GM19023 (cell line): ENCODE results near the gene MPPED1.

Experiments
- ATAC-seq: cut with Tn5 transposase; IDR thresholded peaks from one replicate; pipeline ENCODE4 v1.9.1; 2021; ENCODE audit warnings: mild to moderate bottlenecking, moderate library complexity; ENCODE audit not compliant: unreplicated experiment

The MPPED1 gene

GRCh38 chr22:43409800-43410199, 2.0 kb upstream of the MPPED1 start:
- no peak for ATAC-seq

DNA sequence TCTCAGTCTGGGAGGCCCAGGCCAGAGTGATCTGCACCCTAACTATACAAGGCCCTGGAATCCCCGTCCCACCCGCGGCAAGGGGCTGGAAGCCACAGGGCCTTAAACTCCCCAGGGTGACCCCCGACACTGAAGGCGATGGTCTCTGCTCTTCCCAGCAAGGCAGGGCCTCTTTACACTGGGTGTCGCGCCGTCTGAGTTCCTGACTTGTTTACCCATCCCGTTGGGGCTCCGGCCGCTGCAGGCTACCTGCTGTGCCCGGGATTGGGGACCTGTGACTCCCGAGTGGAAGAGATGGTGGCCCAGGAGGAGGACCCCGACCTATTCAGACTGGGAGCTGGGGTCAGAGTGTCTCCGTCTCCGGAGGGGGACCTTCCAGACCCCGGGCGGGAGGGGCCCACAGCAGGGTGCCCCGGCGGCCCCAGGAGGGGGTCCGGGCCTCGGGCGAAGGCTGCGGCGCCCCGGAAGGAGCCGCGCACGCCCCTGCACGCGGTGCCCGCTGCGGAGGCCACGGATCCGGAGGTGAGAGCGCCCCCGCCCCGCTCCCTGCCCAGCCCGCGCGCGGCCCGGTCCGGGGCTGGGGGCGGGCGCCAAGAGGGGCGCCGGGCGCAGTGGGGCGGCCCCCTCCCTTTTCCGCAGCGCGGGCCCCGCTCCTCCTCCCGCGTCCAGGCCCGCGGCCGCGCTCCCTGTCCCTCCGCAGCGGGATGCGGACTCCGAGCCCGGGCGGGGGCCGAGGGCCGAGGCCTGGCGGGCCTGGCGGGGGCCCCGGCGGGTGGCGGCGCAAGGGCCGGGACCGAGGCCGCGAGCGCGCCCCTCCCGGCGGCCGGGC, 560 bp upstream of the MPPED1 start:
- no peak for ATAC-seq

DNA sequence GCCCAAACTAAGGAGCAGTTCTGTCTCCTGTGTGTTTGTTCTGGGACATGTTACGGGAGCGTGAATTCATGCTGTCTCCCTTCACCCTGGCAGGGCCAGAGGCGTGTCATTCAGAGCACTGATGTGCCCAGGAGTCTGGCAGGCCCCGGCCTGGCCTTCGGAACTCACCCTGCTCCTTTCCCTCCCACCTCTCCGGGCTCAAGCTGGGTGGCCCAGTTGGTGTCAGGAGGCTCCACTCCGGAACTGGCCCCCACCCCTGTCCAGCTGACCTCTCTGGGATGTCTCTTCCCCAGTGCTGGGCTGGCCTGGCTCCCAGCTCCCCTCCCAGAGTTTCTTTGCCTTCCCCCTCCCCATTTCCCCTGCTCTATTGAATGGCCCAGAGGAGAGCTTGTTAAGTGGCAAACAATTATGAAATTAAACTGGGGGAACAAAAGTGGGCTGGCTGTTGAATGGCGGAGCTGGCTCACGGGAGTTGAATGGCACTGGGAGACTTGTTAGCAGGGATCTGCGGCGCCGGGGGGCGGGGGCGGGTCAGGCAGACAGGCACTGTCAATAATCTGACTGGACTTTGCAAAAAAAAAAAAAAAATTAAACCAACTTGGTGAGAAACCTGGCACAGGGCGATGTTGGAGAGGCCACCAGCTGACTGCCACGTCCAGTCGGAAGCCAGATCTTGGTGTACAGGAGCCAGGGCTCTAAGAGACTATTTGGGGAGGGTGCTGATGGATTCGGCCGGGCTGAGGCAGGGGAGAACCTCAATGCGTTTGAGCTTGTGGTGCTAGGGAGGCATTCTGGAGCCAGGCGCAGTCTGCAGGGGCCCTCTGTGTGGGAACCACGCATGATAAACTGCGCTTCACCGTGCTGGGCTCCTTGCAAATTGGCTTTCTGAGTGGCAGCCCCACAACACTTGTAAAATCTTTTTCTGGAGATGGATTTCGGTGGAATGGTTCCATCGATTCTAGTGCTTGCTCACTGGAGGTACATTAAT, 1.3 kb downstream of the MPPED1 start:
- ATAC-seq = no peak

DNA sequence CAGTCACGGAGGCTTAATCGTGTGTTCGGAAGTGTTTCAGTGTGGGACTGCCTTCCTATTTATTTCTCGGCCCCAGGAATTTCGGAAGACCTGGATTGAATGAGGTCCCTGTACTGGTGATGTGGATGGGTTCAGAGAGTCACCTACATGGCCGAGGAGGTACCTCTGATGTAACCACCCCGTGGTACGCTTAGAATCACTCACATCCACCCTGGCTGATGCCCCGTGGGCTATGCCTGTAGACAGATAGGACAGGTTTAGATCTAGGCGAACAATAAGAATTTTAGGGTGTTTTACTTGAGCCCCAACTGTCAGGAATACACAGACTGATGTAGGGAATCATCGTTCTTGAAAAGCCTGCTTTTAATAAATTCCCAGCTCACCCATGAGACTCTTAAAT, 2.0 kb downstream of the MPPED1 start:
- ATAC-seq = no peak

GRCh38 chr22:43415681-43416080, 3.9 kb downstream of the MPPED1 start:
- ATAC-seq = no peak

GRCh38 chr22:43417555-43417954, 5.7 kb downstream of the MPPED1 start:
- no peak for ATAC-seq

DNA sequence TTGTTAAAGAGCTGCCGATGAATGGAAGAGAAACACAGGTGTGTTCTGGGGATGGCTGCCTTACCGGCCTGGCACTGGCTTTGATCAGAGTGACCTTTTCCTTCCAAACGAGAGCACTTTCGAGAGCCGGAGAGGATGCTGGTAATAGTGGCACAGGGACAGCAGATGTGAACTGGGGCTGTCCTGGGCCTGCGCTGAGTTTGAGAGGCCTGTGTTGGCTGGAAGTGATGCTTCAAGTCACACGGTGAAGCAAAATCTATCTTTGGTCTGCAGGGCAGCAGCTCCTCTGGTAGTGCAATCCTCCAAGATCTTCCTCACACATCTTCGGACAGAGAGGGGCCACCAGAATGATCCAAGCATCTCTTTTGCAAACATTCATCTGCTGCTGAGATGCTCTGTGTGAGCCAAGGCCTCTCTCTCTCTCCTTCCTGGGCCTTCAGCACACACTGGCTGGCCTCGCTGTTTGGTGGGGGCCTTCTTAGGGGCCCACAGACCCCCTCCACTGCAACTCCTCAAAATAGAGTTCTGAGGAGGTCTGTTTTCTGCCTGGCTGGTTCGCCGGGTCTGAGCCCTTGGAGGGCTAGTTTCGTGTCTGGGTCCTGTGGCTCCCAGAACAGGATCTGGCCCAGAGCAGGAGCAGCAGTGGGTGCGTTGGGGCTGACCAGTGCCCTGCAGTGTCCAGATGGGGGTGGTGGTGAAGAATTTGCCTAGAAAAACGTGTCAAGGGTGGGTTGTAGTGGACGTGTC, 6.4 kb downstream of the MPPED1 start:
- ATAC-seq = no peak

- no peak for ATAC-seq
Observed at GRCh38 chr22:43419371-43420080, 7.7 kb downstream of the MPPED1 start.

- ATAC-seq = no peak
Observed at GRCh38 chr22:43421046-43421665, 9.3 kb downstream of the MPPED1 start.

DNA sequence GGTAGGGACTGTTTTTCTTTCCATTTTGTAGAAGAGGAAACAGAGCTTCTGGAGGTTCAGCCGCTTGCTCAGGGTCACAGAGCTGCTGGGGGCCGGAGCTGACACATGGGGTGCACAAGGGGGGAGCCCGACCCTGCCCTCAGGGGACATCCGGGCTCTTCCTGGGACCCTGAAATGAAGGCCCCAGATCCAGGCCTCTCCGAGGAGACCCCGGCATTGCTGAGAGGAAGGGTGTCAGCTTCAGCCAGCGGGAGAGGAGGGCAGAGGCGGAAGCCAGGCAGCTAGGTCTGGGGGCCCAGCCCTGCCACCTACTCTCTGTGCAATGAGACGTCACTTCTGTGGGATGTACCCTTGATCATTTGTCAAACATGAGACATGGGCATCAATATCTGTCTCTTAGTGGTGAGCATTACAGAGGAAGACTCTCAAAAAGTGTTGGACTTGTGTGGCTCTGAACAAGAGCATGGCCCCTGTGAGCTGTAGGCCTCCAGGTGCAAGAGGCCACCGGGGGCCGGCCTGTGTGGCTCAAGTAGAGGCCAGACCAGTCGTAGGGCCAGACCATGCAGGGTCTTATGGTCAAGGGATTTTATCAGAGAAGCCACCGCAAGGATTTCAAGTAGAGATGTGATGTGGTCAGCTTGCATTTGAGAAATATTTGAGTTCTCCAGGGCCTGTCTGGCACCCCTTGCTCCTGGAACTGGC, 10.3 kb downstream of the MPPED1 start:
- ATAC-seq = no peak

DNA sequence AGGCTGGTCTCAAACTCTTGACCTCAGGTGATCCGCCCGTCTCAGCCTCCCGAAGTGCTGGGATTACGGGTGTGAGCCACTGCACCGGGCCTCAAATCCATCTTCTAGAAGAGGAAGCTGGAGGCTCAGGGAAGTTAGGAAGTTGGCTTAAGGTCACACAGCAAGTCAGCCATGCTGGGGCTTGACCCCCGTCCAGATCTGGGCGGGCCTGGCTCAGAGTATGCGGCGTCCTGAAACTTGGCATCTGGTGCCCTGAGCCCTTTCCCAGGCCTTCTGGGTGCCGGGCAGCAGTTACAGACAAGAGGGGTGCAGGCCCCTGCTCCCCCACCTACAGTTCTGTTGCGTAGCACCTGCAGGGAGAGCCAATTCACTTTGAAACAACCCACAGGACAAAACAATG, 11.2 kb downstream of the MPPED1 start:
- ATAC-seq = no peak

GRCh38 chr22:43424201-43424600, 12.4 kb downstream of the MPPED1 start:
- ATAC-seq = no peak

DNA sequence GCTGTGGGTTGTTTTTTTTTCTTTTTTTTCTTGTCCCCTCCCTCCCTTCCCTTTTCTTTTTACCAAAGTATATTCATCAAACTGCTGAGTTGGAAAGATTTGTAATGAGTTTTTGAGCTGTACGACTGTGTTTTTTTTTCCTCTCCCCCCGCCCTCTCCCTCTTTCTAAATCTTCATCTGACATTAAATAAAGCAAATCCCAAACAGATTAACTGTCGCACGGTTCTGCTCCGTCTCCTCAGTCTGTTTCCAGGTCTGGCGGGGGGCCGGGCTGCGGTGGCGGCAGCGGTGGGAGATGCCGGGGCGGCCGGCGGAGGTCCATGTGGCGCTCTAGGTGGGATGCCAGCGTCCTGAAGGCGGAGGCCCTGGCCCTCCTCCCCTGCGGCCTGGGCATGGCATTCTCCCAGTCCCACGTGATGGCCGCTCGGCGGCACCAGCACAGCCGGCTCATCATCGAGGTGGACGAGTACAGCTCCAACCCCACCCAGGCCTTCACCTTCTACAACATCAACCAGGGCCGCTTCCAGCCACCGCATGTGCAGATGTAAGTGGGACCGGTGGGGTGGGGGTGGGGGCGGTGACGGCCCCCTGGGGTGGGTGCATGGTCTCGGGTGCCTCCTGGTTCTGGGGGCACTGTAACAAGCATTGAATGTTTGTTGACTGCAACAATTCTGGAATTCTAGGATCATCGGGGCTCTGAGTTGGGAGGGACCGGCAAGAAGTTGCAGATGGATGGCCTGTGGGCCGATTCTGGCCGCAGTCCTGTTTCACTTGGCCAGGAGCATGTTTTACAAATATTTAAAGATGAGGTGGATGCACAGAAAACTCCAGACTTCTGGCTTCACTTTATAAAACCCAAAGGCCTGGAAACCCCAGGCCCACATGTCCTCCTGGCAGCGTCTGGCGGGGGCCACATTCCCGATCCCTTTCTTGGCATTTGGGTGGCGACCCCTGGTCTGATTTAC, 13.1 kb downstream of the MPPED1 start:
- ATAC-seq = no peak

- no peak for ATAC-seq
Observed at GRCh38 chr22:43425976-43426785, 14.4 kb downstream of the MPPED1 start.

DNA sequence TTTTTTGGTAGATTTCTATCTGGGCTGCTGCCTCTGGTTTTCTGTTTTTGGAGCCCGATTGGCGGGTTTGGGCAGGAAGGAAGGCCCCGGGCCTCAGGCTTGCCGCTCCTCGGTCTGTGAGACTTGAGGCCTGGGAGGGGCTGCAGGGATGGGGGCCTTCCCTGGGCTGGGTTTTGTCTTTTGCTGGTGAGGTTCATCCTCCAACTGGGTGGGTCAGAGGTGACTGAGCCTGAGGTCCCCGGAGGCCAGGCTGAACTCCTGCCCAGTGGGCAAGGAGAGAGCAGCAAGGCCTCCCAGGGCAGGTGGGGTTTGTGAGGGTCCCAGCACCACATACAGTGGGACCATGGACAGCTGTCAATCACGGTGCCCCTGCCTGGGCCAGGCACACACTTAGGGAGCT, 15.0 kb downstream of the MPPED1 start:
- no peak for ATAC-seq

GRCh38 chr22:43427296-43428004, 15.6 kb downstream of the MPPED1 start:
- ATAC-seq = no peak

DNA sequence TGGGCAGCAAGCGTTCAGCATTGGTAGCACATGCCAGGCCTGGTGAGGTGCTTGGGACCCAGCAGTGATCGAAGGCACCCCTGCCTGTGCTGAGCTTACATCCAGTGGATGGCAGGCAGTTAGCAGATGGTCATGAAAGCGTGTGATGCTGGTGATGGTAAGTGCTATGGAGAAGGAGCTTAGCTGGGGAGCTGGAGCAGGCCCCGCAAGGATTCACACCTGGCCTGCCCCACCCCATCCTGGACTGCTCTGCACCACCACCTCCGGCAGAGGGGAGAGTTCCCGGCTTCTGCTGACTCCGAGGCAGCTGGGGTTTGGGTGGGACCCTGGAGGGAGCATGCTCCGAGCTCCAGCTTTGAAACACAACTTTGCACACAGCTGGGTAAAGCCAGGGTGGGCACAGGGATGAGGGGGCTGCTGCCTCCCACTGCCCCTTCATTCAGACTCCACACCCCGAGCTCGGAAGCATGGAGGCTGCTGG, 16.2 kb downstream of the MPPED1 start:
- no peak for ATAC-seq
